ENCODE data around the gene RNF167.

Gene RNF167

GRCh38 chr17:4947411-4948165 is 7.5 kb downstream of the RNF167 start:
- no peak for DNase-seq (ENCODE audit: low read depth, low spot score)

GRCh38 chr17:4948166-4948930 is 8.3 kb downstream of the RNF167 start, which contains the start of gene PFN1:
PFN1 (minus strand) TSS chr17:4948530; CDS start chr17:4948394, 136 bp downstream.
- H3K4me3 ChIP-seq (ENCODE audit: insufficient read length, low read depth) = peak within 1 kb of the TSS; percentile 97
- DNase-seq (ENCODE audit: low read depth, low spot score) = peak; percentile 69
- H3K36me3 ChIP-seq (ENCODE audit: insufficient read depth, insufficient read length, low read length) = peaks cover 47% of the 10 kb centered on the region
- no peaks in the 10 kb centered on the region for H3K9me3 ChIP-seq (ENCODE audit: insufficient read depth, low read length)
- no peaks in the 10 kb centered on the region for H3K27me3 ChIP-seq (ENCODE audit: insufficient read depth, insufficient read length)
- H3K9ac ChIP-seq (ENCODE audit: insufficient read length, low read depth) = peak within 1 kb of the TSS; percentile 99
- peaks cover 2% of the 10 kb centered on the region for H3K4me1 ChIP-seq (ENCODE audit: insufficient read depth, insufficient read length)
- no peak for TF ChIP-seq YY1 (IDR thresholded peaks at IDR 0.05; ENCODE audit: insufficient read depth, insufficient read length)
- no peak for TF ChIP-seq SUZ12 (IDR thresholded peaks at IDR 0.05; ENCODE audit: extremely low read depth, insufficient read depth, insufficient read length)

More at GRCh38 chr17:4947411-4948165, 7.5 kb downstream of the RNF167 start:
- H3K4me3 ChIP-seq (ENCODE audit: insufficient read length, low read depth) = peak overlapping the region; percentile 97
- H3K9ac ChIP-seq (ENCODE audit: insufficient read length, low read depth) = peak overlapping the region; percentile 99
- H3K9me3 ChIP-seq (ENCODE audit: insufficient read depth, low read length) = no peaks in the 10 kb centered on the region
- peaks cover 2% of the 10 kb centered on the region for H3K4me1 ChIP-seq (ENCODE audit: insufficient read depth, insufficient read length)
- no peak for TF ChIP-seq ZNF274 (IDR thresholded peaks at IDR 0.05; ENCODE audit: low read depth, low read length)
- H3K27me3 ChIP-seq (ENCODE audit: insufficient read depth, insufficient read length) = no peaks in the 10 kb centered on the region
- H3K36me3 ChIP-seq (ENCODE audit: insufficient read depth, insufficient read length, low read length) = peaks cover 55% of the 10 kb centered on the region

- Histone ChIP-seq H3K9me3 (ENCODE audit: insufficient read depth, low read length) (no peaks in the 10 kb centered on the region), H3K36me3 (ENCODE audit: insufficient read depth, insufficient read length, low read length) (peaks cover 41% of the 10 kb centered on the region), H3K4me1 (ENCODE audit: insufficient read depth, insufficient read length) (peaks cover 5% of the 10 kb centered on the region), H3K27me3 (ENCODE audit: insufficient read depth, insufficient read length) (no peaks in the 10 kb centered on the region), H3K9ac (ENCODE audit: insufficient read length, low read depth) (peak overlapping the region; percentile 95), H3K4me3 (ENCODE audit: insufficient read length, low read depth) (peak overlapping the region; percentile 97)
- peak; percentile 66 for DNase-seq (ENCODE audit: low read depth, low spot score)
- TF ChIP-seq YY1 (IDR thresholded peaks at IDR 0.05; ENCODE audit: insufficient read depth, insufficient read length) = no peak
- TF ChIP-seq ZNF274 (IDR thresholded peaks at IDR 0.05; ENCODE audit: low read depth, low read length) = no peak
Observed at GRCh38 chr17:4948931-4949320, 8.9 kb downstream of the RNF167 start.

GRCh38 chr17:4949321-4950074 is 9.4 kb downstream of the RNF167 start:
- Histone ChIP-seq H3K4me3 (ENCODE audit: insufficient read length, low read depth) (peak overlapping the region; percentile 97), H3K9me3 (ENCODE audit: insufficient read depth, low read length) (no peaks in the 10 kb centered on the region), H3K4me1 (ENCODE audit: insufficient read depth, insufficient read length) (peaks cover 5% of the 10 kb centered on the region), H3K9ac (ENCODE audit: insufficient read length, low read depth) (peak overlapping the region; percentile 95), H3K36me3 (ENCODE audit: insufficient read depth, insufficient read length, low read length) (peaks cover 36% of the 10 kb centered on the region), H3K27me3 (ENCODE audit: insufficient read depth, insufficient read length) (no peaks in the 10 kb centered on the region)
- no peak for DNase-seq (ENCODE audit: low read depth, low spot score)
- TF ChIP-seq ZNF274 (IDR thresholded peaks at IDR 0.05; ENCODE audit: low read depth, low read length) (no peak), YY1 (IDR thresholded peaks at IDR 0.05; ENCODE audit: insufficient read depth, insufficient read length) (no peak), SUZ12 (IDR thresholded peaks at IDR 0.05; ENCODE audit: extremely low read depth, insufficient read depth, insufficient read length) (no peak)

- peaks cover 5% of the 10 kb centered on the region for H3K4me1 ChIP-seq (ENCODE audit: insufficient read depth, insufficient read length)
- TF ChIP-seq ZNF274 (IDR thresholded peaks at IDR 0.05; ENCODE audit: low read depth, low read length) (no peak), YY1 (IDR thresholded peaks at IDR 0.05; ENCODE audit: insufficient read depth, insufficient read length) (no peak), SUZ12 (IDR thresholded peaks at IDR 0.05; ENCODE audit: extremely low read depth, insufficient read depth, insufficient read length) (no peak)
- no peak for DNase-seq (ENCODE audit: low read depth, low spot score)
- H3K27me3 ChIP-seq (ENCODE audit: insufficient read depth, insufficient read length) = no peaks in the 10 kb centered on the region
- peaks cover 32% of the 10 kb centered on the region for H3K36me3 ChIP-seq (ENCODE audit: insufficient read depth, insufficient read length, low read length)
- no peaks in the 10 kb centered on the region for H3K9me3 ChIP-seq (ENCODE audit: insufficient read depth, low read length)
- H3K9ac ChIP-seq (ENCODE audit: insufficient read length, low read depth) = peak overlapping the region; percentile 93
- H3K4me3 ChIP-seq (ENCODE audit: insufficient read length, low read depth) = peak overlapping the region; percentile 70
Observed at GRCh38 chr17:4950075-4950745, 10.1 kb downstream of the RNF167 start.

- no peak for DNase-seq (ENCODE audit: low read depth, low spot score)
- H3K4me3 ChIP-seq (ENCODE audit: insufficient read length, low read depth) = peak within 1 kb of the TSS; percentile 70
Observed at GRCh38 chr17:4950746-4951204, 10.7 kb downstream of the RNF167 start, which contains the start of gene ENO3. ENO3 (plus strand) TSS chr17:4951119; CDS start chr17:4951830, 711 bp downstream.

More at GRCh38 chr17:4950746-4951204, 10.7 kb downstream of the RNF167 start, which contains the start of gene ENO3:
- peaks cover 32% of the 10 kb centered on the region for H3K36me3 ChIP-seq (ENCODE audit: insufficient read depth, insufficient read length, low read length)
- H3K9me3 ChIP-seq (ENCODE audit: insufficient read depth, low read length) = no peaks in the 10 kb centered on the region
- peaks cover 5% of the 10 kb centered on the region for H3K4me1 ChIP-seq (ENCODE audit: insufficient read depth, insufficient read length)
- no peaks in the 10 kb centered on the region for H3K27me3 ChIP-seq (ENCODE audit: insufficient read depth, insufficient read length)
- peak within 1 kb of the TSS; percentile 93 for H3K9ac ChIP-seq (ENCODE audit: insufficient read length, low read depth)
- no peak for TF ChIP-seq YY1 (IDR thresholded peaks at IDR 0.05; ENCODE audit: insufficient read depth, insufficient read length)
- no peak for TF ChIP-seq ZNF274 (IDR thresholded peaks at IDR 0.05; ENCODE audit: low read depth, low read length)
- no peak for TF ChIP-seq SUZ12 (IDR thresholded peaks at IDR 0.05; ENCODE audit: extremely low read depth, insufficient read depth, insufficient read length)
